ENCODE data around the gene MIA3.

Gene MIA3

DNA sequence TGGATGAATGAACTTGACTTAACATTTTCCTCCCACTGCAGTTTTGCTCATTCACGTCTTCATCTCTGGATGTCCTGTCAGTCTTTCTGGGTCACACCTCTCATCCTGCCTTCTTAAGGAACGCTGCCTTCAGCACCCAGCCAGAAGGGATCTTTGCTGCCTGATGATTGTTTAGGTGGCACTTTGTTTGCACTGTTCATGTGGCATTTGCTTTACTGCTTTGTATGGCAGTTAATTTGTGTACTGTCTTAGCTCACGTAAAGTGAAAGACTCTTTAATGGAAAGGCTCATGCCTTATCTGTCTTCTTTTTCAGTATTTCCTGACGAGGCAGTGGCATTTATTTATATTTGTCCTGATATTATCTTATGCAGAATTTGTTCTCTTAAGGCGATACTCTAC lies 4.9 kb downstream of the MIA3 start:
- TF ChIP-seq ZFX (IDR thresholded peaks at IDR 0.05): no peak
- TF ChIP-seq CTCF (conservative IDR thresholded peaks at IDR 0.05): no peak

DNA sequence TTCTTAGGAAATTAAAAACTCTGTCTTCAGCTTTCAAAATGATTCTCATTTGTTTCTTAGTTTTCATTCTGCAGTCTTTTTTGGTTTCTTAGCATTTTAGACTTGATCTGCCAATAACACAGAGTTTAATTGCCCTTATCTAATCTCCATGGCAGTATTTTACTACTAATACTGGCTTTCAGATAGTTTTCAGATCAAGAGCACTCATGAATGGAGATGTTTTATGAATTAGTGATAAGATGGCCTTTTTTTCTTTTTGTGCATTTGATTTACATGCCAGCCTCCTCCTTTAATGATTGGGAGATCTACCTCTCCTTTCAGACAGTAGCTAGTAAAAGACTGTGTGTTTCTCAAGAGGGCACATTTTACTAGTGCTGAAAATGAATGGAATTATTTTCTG lies 5.6 kb downstream of the MIA3 start:
- H3K27ac ChIP-seq: no peak overlapping the region
- no peak for TF ChIP-seq ZFX (IDR thresholded peaks at IDR 0.05)
- TF ChIP-seq CTCF (conservative IDR thresholded peaks at IDR 0.05): no peak

More for the DNA sequence above, 4.9 kb downstream of the MIA3 start:
- H3K27ac ChIP-seq: peak overlapping the region; percentile 22; the same call in 1 of the 2 replicates

DNA sequence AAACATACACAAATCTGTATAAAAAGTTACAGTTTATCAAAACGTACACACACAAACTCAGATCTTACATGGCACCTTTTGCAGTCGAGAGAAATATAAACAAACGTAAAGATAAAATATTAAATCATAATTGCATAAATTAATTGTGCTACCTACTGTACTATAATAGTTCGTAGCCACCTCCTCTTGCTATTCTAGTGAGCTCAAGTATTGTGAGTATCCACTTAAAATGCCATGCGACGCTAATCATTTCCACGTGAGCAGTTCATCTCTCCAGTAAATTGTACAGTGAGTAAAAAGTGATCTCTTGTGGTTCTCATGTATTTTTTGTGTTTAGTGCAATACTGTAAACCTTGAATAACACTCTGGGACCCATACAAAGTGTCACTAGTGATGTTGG lies 6.3 kb downstream of the MIA3 start:
- no peak for TF ChIP-seq ZFX (IDR thresholded peaks at IDR 0.05)
- TF ChIP-seq CTCF (conservative IDR thresholded peaks at IDR 0.05): no peak
- H3K27ac ChIP-seq: no peak overlapping the region

DNA sequence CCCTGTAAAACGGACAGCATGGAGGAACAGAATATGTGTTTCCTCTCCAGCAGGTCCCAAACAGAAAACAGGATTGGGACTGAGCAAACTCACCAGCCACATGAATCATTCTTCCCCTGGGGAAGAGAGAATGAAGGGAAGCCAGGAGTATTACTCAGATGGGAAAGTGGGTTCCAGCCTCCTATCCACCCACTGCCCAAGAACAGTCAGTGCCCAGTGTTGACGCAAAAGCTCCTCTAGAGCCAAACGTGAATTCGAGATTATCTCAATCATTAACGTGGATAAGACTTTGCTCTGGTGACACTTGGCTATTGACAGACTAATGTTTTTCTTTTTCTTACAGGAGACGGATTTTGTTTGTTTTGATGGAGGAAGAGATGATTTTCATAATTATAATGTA lies 9.3 kb downstream of the MIA3 start:
- TF ChIP-seq CTCF (conservative IDR thresholded peaks at IDR 0.05) (no peak), ZFX (IDR thresholded peaks at IDR 0.05) (no peak)
- no peak overlapping the region for H3K27ac ChIP-seq

DNA sequence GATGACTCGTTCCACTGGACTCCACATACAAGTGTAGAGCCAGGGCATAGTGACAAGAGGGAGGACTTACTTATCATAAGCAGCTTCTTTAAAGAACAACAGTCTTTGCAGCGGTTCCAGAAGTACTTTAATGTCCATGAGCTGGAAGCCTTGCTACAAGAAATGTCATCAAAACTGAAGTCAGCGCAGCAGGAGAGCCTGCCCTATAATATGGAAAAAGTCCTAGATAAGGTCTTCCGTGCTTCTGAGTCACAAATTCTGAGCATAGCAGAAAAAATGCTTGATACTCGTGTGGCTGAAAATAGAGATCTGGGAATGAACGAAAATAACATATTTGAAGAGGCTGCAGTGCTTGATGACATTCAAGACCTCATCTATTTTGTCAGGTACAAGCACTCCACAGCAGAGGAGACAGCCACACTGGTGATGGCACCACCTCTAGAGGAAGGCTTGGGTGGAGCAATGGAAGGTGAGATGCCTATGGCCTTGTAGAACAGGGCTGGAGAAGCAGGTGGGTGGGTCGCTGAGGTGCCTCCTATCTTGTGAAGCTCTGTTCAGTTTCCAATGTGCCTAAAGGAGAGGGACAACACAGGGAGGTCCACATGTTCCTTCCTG lies 12.1 kb downstream of the MIA3 start:
- H3K27ac ChIP-seq: no peak overlapping the region
- TF ChIP-seq CTCF (conservative IDR thresholded peaks at IDR 0.05) (no peak), ZFX (IDR thresholded peaks at IDR 0.05) (no peak)

DNA sequence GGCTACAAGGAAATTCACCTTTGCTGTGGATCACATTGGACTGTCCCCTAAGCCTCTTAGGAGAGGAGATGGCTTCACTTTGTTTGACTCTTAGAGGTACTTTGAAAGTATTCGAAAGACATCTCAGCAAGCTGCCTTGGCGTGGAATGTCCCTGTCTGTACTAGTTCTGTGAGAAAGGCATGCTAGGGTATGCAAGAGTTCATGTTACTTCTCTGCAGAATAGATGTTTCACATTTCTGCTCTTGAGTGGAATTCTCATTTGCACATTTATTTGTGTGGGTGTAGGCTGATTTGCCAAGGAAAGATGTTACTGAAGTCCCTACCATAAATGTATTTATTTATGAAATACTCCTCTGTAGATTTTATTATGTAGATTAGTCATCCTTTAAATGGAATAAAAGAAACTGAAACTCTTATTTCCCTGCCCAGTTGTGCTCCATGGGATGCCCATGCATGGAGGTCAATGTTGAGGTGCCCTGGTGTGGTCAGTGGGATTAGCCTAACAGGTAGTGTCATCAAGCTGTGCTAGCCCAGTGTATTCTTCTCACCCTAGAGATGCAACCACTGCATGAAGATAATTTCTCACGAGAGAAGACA lies 13.8 kb downstream of the MIA3 start:
- H3K27ac ChIP-seq: no peak overlapping the region

More for the DNA sequence above, 13.8 kb downstream of the MIA3 start:
- no peak for TF ChIP-seq ZFX (IDR thresholded peaks at IDR 0.05)
- no peak for TF ChIP-seq CTCF (conservative IDR thresholded peaks at IDR 0.05)

All from C4-2B (cell line).